GM21576 (cell line): ENCODE results near the gene ZKSCAN7.
"Not testable (repeated sequence)": the region's sequence is repeated elsewhere in the genome, so short reads cannot be mapped to it uniquely, and the experiment has no call there.

ENCODE experiments used
- ATAC-seq: cut with Tn5 transposase; IDR thresholded peaks from one replicate; pipeline ENCODE4 v1.9.1; 2021; ENCODE audit warnings: mild to moderate bottlenecking, moderate library complexity; ENCODE audit not compliant: unreplicated experiment

Gene ZKSCAN7

GRCh38 chr3:44576613-44577012 lies 21.6 kb downstream of the ZKSCAN7 start:
- no peak for ATAC-seq

- ATAC-seq: not testable (repeated sequence)
These were observed 22.5 kb downstream of the ZKSCAN7 start for GRCh38 chr3:44577354-44577952.

- not testable (repeated sequence) for ATAC-seq
These were observed 23.3 kb downstream of the ZKSCAN7 start for GRCh38 chr3:44578316-44578715.

GRCh38 chr3:44578924-44579515 lies 24.0 kb downstream of the ZKSCAN7 start:
- not testable (repeated sequence) for ATAC-seq

- not testable (repeated sequence) for ATAC-seq
These were observed 24.8 kb downstream of the ZKSCAN7 start for GRCh38 chr3:44579749-44580148.

GRCh38 chr3:44580971-44581370 lies 26.0 kb downstream of the ZKSCAN7 start:
- ATAC-seq: not testable (repeated sequence)

GRCh38 chr3:44584646-44585501 lies 29.9 kb downstream of the ZKSCAN7 start, which contains the start of gene ZNF660:
TSS of gene ZNF660 (plus strand) at chr3:44584964. CDS start at chr3:44594194, 9,230 bp downstream.
- no peak for ATAC-seq

- no peak for ATAC-seq
These were observed 41.6 kb downstream of the ZKSCAN7 start for GRCh38 chr3:44596621-44597020.

- no peak for ATAC-seq
These were observed 46.8 kb downstream of the ZKSCAN7 start for GRCh38 chr3:44601749-44602148.

- no peak for ATAC-seq
These were observed 57.7 kb downstream of the ZKSCAN7 start for GRCh38 chr3:44612678-44613077.
